ENCODE results near the gene FSD1L. TPM values are rescaled to one million over a fixed set of nuclear protein-coding genes. Genes with fewer than 3 reads are reported as not detected.
"Not testable (repeated sequence)": the region's sequence is repeated elsewhere in the genome, so short reads cannot be mapped to it uniquely, and the experiment has no call there.

Gene FSD1L
- total RNA-seq, 1 donor from 2014 or later: 4.4 TPM

DNA sequence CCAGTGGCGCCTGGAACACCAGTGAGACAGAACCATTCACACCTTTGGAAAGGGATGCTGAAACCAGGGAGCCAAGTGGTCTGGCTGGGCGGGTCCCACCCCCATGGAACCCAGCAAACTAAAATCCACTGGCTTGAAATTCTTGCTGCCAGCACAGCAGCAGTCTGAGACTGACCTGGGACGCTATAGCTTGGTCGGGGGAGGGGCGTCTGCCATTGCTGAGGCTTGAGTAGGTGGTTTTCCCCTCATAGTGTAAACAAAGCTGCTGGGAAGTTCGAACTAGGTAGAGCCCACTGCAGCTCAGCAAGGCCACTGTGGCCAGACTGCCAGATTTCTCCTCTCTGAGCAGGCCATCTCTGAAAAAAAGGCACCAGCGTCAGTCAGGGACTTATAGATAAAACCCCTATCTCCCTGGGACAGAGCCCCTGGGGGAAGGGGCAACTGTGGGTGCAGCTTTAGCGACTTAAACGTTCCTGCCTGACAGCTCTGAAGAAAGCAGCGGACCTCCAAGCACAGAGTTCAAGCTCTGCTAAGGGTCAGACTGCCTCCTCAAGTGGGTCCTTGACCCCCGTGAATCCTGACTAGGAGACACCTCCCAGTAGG lies 68.1 kb downstream of the FSD1L start:
- Mint-ChIP-seq H3K4me1 (no peaks in the 10 kb centered on the region), H3K27ac (no peak overlapping the region), H3K27me3 (no peaks in the 10 kb centered on the region), H3K9me3 (no peaks in the 10 kb centered on the region), H3K4me3 (no peak overlapping the region), H3K36me3 (ENCODE audit: low read depth) (no peaks in the 10 kb centered on the region)
- no peak for DNase-seq
- intact Hi-C loops (cut with micrococcal nuclease): no loop called here

- H3K36me3 Mint-ChIP-seq (ENCODE audit: low read depth); H3K9me3 Mint-ChIP-seq; H3K27me3 Mint-ChIP-seq; intact Hi-C loops (cut with micrococcal nuclease); H3K4me1 Mint-ChIP-seq; H3K27ac Mint-ChIP-seq; H3K4me3 Mint-ChIP-seq: not testable (repeated sequence)
- DNase-seq: peak; percentile 75
Measured at GRCh38 chr9:105519710-105520369, 72.0 kb downstream of the FSD1L start.

- H3K4me1 Mint-ChIP-seq; H3K4me3 Mint-ChIP-seq; H3K27me3 Mint-ChIP-seq; intact Hi-C loops (cut with micrococcal nuclease); H3K9me3 Mint-ChIP-seq; DNase-seq; H3K36me3 Mint-ChIP-seq (ENCODE audit: low read depth); H3K27ac Mint-ChIP-seq: not testable (repeated sequence)
Measured at GRCh38 chr9:105520992-105521391, 73.2 kb downstream of the FSD1L start.

- H3K27ac Mint-ChIP-seq; H3K27me3 Mint-ChIP-seq; H3K4me1 Mint-ChIP-seq; H3K4me3 Mint-ChIP-seq; H3K9me3 Mint-ChIP-seq; DNase-seq; intact Hi-C loops (cut with micrococcal nuclease); H3K36me3 Mint-ChIP-seq (ENCODE audit: low read depth): not testable (repeated sequence)
Measured at GRCh38 chr9:105522618-105523385, 75.0 kb downstream of the FSD1L start.

DNA sequence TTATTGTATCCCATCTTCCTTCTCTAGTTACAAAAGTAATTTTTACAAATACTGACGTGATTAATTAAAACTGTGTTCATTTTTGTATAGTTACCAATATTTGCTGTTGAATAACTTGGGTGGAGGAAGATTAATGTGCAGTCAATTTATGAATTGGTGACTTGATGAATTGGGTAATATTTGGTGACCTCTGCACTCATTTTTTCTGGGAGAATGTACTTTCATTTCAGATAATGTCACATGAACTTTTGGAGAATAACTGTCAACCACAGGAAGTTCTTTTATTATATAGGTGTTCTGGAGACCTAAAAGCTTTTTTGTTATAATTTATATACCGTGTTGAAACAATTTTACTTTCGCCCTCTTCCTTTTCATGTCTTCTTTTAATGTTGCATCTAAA lies 83.7 kb downstream of the FSD1L start:
- Mint-ChIP-seq H3K27ac (no peak overlapping the region), H3K9me3 (no peaks in the 10 kb centered on the region), H3K27me3 (no peaks in the 10 kb centered on the region), H3K4me1 (peaks cover 5% of the 10 kb centered on the region), H3K36me3 (ENCODE audit: low read depth) (peaks cover 4% of the 10 kb centered on the region), H3K4me3 (no peak overlapping the region)
- intact Hi-C loops (cut with micrococcal nuclease): no loop called here
- DNase-seq: no peak

- no peak overlapping the region for H3K4me3 Mint-ChIP-seq
- no peak overlapping the region for H3K27ac Mint-ChIP-seq
- no peaks in the 10 kb centered on the region for H3K27me3 Mint-ChIP-seq
- no peak for DNase-seq
- no peaks in the 10 kb centered on the region for H3K36me3 Mint-ChIP-seq (ENCODE audit: low read depth)
- intact Hi-C loops (cut with micrococcal nuclease): no loop called here
- peaks cover 5% of the 10 kb centered on the region for H3K4me1 Mint-ChIP-seq
- H3K9me3 Mint-ChIP-seq: no peaks in the 10 kb centered on the region
Measured at GRCh38 chr9:105535920-105536668, 88.3 kb downstream of the FSD1L start.

GRCh38 chr9:105539452-105539851 lies 91.6 kb downstream of the FSD1L start:
- intact Hi-C loops (cut with micrococcal nuclease): no loop called here
- peaks cover 3% of the 10 kb centered on the region for H3K9me3 Mint-ChIP-seq
- DNase-seq: no peak

GRCh38 chr9:105541838-105542237 lies 94.0 kb downstream of the FSD1L start:
- Mint-ChIP-seq H3K27me3 (no peaks in the 10 kb centered on the region), H3K4me3 (no peak overlapping the region), H3K4me1 (peaks cover 5% of the 10 kb centered on the region), H3K9me3 (peaks cover 3% of the 10 kb centered on the region), H3K36me3 (ENCODE audit: low read depth) (peaks cover 2% of the 10 kb centered on the region), H3K27ac (no peak overlapping the region)
- DNase-seq: no peak
- intact Hi-C loops (cut with micrococcal nuclease): no loop called here

More at GRCh38 chr9:105539452-105539851, 91.6 kb downstream of the FSD1L start:
- Mint-ChIP-seq H3K27me3 (no peaks in the 10 kb centered on the region), H3K36me3 (ENCODE audit: low read depth) (peaks cover 2% of the 10 kb centered on the region), H3K4me1 (peaks cover 7% of the 10 kb centered on the region), H3K4me3 (no peak overlapping the region), H3K27ac (no peak overlapping the region)

- DNase-seq: no peak
- Mint-ChIP-seq H3K36me3 (ENCODE audit: low read depth) (peaks cover 6% of the 10 kb centered on the region), H3K27me3 (no peaks in the 10 kb centered on the region), H3K4me1 (peaks cover 6% of the 10 kb centered on the region), H3K4me3 (no peak overlapping the region), H3K9me3 (peaks cover 9% of the 10 kb centered on the region), H3K27ac (no peak overlapping the region)
- intact Hi-C loops (cut with micrococcal nuclease): loop anchor here (10.0 kb wide), 1 partner anchor 1459 kb away; the partner anchor contains the start of gene SMC2
Measured at GRCh38 chr9:105554042-105554441, 106.2 kb downstream of the FSD1L start.

DNA sequence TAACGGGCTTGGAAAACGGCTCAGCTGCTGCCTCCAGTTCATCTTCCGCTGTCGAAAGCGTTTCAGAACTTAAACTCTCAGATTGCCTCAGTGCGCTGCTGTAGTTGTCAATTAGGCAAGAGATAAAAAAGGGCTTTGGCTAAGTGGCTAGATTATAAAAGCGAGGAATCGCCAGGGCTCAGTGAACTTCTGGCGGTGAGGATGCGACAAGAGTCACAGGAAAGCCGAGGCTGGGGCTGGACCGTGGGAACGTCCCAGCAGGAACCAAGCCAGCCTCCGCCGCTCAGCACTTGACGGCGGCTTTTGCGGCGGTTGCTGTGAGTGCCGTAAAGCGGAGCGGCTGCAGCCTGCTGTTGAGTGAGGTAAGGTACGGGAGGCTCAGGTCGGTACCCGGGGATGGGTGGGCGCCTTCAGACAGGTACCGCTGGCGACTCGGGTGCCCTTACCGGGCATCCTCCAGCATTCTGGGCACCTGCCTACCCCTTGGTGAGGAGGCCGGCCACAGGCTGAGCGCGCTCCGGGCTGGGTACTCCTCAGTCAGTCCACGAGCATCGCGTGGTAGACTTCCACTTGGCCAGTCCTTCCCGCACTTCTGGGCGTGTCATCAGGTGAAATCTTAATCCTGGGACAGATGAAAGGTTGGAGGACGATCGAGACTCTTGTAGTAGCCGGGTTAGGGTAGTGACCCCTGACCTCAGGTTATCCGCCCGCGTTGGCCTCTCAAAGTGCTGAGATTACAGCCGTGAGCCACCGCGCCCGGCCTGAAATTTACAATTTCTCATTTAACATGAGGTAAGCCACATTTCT lies 110.2 kb downstream of the FSD1L start, which contains the start of gene FKTN:
FKTN (plus strand) TSS at position 328 of the 807 bp plus-strand sequence. CDS start 16,902 bp downstream, outside the sequence.
- DNase-seq: peak; percentile 94

GRCh38 chr9:105572455-105572854 lies 124.6 kb downstream of the FSD1L start:
- Mint-ChIP-seq H3K27me3 (no peaks in the 10 kb centered on the region), H3K4me1 (no peaks in the 10 kb centered on the region), H3K27ac (no peak overlapping the region), H3K36me3 (ENCODE audit: low read depth) (peaks cover 32% of the 10 kb centered on the region), H3K9me3 (peaks cover 3% of the 10 kb centered on the region), H3K4me3 (no peak overlapping the region)
- intact Hi-C loops (cut with micrococcal nuclease): no loop called here
- DNase-seq: no peak

More for the DNA sequence above, 110.2 kb downstream of the FSD1L start, which contains the start of gene FKTN:
- Mint-ChIP-seq H3K27me3 (no peaks in the 10 kb centered on the region), H3K4me3 (peak within 1 kb of the TSS; percentile 94), H3K9me3 (peaks cover 22% of the 10 kb centered on the region), H3K4me1 (peaks cover 11% of the 10 kb centered on the region), H3K36me3 (ENCODE audit: low read depth) (peaks cover 29% of the 10 kb centered on the region), H3K27ac (peak within 1 kb of the TSS; percentile 86)
- intact Hi-C loops (cut with micrococcal nuclease): loop anchor here (2.0 to 10.0 kb wide), 2 partner anchors 137 to 1463 kb away; partner anchors contain the start of genes SMC2 and TMEM38B

GRCh38 chr9:105579952-105580351 lies 132.1 kb downstream of the FSD1L start:
- H3K4me1 Mint-ChIP-seq; H3K27ac Mint-ChIP-seq; H3K9me3 Mint-ChIP-seq; H3K4me3 Mint-ChIP-seq; DNase-seq; H3K27me3 Mint-ChIP-seq; intact Hi-C loops (cut with micrococcal nuclease): not testable (repeated sequence)
- H3K36me3 Mint-ChIP-seq (ENCODE audit: low read depth): peaks cover 28% of the 10 kb centered on the region

- H3K4me3 Mint-ChIP-seq; H3K9me3 Mint-ChIP-seq; DNase-seq; H3K27ac Mint-ChIP-seq; H3K4me1 Mint-ChIP-seq; H3K27me3 Mint-ChIP-seq; intact Hi-C loops (cut with micrococcal nuclease): not testable (repeated sequence)
- peaks cover 18% of the 10 kb centered on the region for H3K36me3 Mint-ChIP-seq (ENCODE audit: low read depth)
Measured at GRCh38 chr9:105581550-105581949, 133.7 kb downstream of the FSD1L start.
